GM21576 (cell line): ENCODE data around the gene CAVIN3.

ENCODE experiments used
- ATAC-seq: cut with Tn5 transposase; IDR thresholded peaks from one replicate; pipeline ENCODE4 v1.9.1; 2021; ENCODE audit warnings: mild to moderate bottlenecking, moderate library complexity; ENCODE audit not compliant: unreplicated experiment

The CAVIN3 gene, protein sequence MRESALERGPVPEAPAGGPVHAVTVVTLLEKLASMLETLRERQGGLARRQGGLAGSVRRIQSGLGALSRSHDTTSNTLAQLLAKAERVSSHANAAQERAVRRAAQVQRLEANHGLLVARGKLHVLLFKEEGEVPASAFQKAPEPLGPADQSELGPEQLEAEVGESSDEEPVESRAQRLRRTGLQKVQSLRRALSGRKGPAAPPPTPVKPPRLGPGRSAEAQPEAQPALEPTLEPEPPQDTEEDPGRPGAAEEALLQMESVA

DNA sequence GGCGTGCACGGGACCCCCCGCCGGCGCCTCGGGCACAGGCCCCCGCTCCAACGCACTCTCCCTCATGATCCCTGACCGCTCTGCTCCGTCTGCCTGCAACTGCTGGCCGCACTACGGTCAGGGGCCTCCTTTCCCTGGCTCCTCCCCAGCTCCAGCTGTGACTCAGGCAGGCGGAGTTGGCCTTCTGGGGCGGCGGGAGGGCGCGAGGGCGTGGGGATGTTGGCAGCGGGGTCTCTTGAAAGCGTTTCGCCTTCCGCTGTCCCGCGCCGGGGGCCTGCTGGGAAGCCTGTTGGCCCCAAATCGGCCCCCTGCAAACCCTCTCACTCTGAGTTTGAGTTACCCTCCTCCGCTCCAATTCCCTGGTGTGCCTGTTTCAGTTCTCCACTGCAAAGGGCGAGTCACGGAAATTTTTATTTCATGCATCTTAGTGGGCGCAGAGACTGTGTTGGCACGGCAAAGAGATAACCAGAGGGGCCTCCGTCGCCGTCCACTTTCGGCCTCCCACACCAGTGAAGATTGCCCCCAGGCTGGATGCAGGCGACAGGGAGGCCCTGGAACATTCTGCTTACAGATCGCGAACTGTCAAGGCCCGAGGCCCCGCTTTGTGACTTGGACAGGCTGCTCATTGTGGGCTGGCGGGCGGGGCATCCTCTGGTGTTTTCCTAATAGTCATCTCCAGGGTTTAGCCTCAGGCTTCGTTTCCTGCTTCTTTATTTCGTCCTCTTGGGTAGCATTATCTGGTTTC is at the start of gene CAVIN3:
TSS of gene CAVIN3 (minus strand) at position 91 of the 745 bp plus-strand sequence. CDS start at position 66, 25 bp downstream.
- peak; percentile 46 for ATAC-seq

DNA sequence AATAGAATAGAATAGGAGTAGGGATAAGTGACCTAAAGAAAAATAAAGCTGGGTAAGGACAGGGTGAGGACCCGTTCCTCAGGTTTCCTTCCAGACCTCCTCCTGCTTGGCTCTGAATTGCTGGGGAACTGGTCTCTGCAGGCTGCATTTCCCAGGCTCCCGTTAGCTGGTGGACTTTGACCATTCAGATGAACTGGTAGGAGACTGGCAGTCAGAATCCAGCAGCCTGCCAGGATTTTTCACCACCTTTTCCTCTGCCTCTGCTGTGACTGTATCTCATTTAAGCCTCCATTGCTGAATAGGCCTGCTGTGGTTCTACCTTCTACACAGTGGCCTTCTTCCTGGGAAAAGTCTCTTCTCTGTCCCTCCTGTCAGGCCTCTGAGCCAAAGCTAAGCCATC is 45.4 kb upstream of the CAVIN3 start:
- ATAC-seq: no peak

DNA sequence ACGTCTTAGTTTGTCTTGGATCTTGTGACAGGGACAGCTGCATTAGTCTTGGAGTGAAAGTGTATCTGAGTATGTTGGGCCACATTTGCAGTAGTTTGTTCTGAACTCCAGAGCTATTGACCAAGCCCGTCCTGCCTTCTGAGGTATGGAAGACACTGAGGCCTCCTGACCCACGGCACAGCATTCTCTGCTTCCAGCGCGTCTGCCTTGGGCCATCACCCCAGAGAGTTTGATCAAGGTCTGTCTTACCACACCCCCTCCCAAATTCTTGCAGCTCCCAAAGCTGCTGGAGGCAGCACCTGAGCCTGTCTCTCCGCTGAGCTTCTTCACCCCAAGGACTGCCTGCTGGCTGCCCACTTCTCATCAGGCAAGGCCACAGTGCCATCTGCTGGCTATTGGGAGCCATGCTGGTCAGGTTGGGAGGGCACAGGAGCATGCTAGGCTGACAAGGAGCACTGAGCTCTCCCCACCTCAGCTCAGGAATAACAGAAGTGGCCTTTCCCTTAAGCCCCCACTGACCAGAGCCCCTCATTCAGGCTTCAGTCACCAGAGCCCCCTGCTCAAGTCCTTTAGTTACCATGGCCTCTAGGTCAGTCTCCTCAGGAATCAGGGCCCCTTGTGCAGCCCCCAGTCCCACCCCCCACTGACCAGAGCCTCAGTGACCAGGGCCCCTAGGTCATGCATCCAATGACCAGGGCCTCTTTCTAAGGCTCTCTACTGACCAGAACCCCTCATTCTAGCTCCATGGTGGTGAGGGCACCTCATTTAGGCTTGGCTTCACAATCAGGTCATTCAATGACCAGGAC is 42.8 kb upstream of the CAVIN3 start:
- ATAC-seq: peak; percentile 91

DNA sequence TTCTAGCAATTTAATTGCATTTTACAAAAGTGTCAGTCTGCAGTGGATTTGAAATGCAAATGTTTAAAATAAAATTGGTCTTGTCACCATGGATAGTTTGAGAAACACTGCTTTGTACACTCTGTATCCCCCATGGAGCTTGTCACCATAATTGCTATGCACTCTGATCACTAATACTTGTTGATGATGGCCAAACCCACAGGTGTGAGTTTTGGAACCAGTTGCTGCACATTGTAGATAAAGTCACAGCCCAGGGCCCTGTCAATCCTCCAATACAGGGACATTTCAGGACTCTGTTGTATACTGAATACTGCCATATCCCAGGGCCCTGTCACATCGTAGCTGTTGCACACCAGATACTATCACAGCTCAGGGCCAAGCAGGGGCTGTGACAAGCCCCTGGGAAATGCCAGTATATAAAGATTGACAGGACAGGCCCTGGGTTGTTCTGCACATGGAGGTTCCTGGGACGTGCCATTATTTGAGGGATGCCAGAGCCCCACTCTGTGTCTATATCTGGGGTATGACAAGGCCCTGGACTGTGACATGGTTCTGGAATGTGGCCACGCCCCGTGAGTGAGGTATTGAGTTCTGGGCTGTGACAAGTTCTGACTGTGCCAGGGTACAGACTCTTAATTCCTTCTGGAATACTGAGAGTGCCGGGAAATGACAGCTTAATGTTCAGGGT is 42.0 kb upstream of the CAVIN3 start:
- ATAC-seq: no peak

DNA sequence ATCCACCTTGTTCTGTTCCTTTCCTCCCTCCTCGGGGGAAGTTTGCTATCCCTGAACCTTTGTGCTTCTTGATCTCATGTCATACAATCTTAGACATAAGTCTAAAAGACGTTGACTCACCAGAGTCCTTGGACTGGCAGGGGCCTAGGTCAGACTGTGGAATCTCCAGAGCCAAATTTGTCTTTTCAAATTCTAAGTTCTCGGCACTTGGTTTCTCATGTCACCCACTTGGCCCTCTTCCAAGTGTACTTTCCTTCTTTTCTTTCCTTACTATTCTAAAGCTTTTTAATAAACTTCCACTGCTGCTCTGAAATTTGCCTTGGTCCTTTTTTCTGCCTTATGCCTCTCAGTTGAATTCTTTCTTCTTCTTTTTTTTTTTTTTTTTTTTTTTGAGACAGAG is 39.9 kb upstream of the CAVIN3 start:
- ATAC-seq: no peak

DNA sequence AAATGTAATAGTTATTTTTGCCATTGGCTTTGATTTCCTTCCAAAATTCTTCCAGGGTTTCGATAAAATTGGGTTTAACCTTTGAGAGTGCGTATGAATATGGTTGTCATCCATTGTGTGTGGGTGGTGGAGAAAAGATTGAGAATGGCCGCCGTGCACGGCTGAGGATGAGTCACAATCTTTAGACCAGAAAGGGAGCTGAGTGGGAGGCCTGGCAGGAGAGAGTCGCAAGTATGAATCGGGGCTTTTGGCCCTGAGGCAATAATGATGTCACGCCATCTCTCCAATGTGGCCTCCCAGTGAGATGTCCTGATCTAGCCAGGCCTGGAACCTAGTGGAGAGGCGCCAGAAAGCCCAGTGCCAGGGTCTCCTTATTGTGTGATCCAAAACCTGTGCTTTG is 36.9 kb upstream of the CAVIN3 start:
- no peak for ATAC-seq

DNA sequence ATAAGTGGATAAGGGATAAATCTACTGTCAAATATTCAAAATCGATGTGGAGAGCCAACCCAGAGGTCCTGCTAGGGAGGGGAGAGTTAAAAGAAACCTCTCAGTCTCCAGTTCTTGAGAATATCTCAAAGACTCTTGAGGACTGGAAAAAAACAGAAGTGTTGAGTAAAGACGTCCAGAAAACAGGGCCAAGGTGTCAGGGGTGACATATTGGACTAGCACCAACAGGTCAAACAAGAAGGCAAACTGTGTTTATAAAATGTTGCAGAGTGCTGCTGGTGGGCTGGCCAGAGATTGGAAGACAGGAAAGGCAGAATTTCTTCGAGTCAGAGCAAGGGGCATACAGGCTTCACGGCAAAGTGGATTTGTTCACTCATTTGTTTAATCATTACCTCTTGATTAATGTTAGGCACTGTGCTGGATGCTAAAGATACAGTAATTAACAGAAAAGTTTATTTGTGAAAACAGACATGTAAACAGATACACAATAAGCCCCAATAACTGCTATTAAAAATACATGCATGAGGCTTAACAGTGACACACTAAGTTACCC is 36.3 kb upstream of the CAVIN3 start:
- ATAC-seq: no peak

DNA sequence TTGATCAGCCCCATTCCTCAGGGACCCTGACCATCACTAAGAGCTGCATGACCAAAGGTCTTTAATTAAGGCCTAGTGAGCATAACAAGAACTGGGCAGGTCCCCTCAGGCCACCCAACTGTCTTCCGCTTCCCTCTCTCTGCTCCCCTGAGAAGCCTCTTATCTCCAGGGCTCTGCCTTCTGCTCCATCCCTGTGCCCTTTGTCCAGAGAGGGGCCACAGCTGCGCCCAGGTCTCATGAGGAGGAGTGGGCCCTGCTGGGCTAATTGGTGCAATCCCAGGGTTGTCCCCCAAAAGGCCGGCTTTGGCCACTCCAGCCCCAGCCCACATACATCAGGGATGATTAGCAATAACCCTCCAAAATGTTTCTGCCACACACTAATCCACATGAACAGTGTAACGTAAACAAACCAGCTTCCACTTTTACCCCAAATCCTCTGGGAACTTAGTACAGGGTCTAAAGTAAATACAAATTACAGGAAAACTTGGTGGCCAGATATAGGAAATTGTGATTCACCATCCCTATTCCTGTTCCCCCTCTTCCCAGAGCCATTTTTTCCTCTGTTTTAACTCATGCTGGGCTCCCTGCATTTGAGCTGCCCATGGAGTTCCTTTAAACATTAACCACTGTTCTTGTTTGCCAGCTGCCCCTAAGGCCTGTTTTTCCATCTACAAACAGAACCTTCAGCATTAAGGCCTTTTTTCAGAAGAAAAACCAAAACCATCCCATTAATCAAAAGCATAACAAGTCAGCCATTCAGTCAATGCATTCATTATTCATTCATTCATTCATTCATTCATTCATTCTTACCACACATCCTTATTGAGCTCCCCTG is 34.6 kb upstream of the CAVIN3 start:
- ATAC-seq: no peak

DNA sequence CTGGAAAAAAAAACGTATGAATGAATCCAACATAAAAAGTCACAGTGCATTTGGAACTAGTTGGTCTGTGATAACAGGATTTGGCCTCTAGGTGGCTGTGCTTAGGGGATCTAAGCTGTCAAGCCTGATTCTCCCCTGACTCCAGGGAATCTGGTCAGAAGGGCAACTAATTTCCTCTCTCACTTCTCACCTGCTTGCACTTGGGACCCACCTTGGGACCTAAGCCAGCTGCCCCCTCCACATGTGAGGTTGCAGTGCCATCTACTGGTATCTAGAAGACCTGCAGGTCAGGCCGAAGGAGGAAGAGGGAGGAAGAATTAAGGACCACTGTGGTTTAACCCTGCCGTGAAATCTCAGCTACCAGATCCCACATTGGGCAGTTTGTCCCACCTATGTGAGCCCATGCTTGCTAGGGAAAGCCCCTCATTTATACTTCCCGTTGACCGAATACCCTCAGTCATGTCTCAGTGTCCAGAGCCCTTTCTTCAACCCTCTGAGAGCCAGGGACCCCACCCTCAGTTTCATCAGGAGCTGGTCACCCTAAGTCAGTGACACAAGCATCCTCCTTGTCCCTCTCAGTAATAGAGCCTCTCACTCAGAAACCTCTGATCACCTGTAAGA is 33.2 kb upstream of the CAVIN3 start:
- ATAC-seq: peak; percentile 83

DNA sequence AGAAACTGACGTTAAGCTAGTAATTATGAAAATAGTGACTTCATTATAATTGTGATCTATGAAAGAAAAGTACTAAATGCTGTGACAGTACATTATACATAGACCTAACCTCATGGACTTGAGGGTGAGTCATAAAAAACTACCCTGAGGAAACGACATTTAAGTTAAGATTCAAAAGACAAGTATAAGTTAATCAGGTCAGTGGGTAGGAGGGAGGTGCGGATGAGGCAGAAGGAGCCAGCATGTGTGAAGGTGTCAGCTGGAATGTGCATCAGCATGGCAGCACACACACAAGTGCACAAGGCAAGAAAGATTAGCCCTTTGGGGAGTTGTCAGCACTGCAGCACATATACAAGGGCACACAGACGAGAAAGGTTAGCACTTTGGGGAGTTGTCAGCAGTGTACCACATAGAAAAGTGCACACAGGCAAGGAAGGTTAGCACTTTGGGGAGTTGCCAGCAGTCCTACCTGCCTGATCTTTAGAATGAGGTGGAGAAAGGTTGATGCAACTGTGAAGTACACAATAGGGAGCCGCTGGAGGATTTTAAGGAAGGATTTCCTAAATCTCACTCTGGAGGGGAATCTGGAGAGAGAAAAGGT is 31.6 kb upstream of the CAVIN3 start:
- ATAC-seq: no peak

DNA sequence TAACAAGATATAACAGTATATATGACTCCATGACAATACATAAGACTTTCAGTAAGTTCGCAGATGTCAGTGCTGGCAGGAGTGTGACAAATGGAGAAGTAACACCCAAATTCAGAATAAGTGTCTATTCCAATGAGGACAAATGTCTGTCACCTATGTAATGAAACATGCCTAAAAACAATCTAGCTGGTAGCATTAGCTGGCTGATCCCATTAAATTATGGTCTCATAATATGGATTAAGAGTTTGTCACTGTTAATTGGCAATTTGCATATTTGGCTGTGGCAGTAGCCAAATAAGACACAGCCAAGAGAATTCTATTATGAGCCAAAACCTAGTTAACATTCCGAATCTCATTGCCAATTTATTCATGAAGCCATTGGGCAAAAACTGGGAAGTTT is 30.2 kb upstream of the CAVIN3 start:
- ATAC-seq: no peak

DNA sequence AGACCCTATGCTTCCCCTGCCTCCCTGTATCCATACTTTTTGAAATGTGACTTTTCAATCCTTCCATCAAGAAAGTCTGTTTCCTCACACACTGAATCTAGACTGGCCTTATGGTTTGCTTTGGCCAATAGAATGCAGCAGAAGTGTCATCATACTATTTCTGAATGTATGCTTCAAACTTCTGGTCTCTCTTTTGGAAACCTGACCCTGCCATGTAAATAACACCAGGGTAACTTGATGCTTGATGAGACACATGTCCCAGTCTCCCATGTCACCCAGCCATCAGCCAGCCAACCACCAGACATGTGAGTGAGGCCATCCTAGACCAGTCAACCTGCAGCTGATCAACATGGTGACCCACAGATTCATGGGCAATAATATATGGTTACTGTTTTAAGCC is 29.7 kb upstream of the CAVIN3 start:
- ATAC-seq: no peak

DNA sequence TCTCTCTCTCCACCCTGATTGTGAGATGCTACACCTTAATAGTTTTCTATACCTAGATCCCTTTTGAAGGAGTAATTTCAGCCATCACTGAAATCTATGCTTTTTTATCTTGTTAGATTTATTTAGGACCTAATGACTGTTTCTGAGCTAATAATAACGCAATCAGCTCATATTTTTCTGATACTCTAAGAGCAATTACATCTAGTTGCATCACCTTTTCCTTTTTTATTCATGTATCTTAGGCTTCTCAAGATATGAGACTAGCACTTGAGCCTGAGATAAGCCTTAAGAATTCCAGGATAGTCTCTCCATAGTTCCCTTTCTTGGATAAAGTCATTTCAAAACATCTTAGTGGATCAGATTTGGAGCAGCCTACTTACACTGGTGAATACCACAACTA is 25.1 kb upstream of the CAVIN3 start:
- no peak for ATAC-seq

DNA sequence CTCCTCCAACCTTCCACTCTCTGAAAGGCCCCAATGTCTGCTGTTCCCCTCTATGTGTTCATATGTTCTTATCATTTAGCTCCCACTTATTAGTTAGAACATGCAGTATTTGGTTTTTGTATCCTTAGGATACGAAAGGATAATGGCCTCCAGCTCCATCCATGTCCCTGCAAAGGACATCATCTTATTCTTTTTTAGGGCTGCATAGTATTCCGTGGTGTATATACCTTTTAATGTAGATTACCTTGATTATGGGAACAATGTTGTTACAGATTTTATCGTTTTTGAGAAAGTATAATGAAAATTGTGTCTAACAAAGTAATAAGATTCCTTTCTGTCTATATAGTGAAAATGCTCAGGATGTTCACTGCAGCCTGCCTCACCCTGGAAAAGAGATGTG is 16.0 kb upstream of the CAVIN3 start:
- no peak for ATAC-seq

DNA sequence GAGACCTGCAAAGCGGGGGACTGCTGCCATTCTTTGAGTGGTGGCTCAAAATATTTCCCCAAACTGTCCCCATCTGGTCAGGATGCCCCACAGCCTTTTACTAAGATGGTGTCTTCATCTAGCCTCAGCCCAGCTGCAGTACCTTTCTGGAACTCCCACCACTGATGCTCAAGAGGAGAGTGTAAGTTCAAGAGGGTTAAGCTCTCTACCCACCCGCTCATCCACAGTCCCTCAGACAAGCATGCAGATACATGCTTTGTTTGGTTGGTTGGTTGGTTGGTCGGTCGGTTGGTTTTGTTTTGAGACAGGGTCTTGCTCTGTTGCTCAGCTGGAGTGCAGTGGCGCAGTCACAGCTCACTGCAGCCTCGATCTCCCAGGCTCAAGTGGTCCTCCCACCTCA is 14.5 kb upstream of the CAVIN3 start:
- ATAC-seq: no peak

DNA sequence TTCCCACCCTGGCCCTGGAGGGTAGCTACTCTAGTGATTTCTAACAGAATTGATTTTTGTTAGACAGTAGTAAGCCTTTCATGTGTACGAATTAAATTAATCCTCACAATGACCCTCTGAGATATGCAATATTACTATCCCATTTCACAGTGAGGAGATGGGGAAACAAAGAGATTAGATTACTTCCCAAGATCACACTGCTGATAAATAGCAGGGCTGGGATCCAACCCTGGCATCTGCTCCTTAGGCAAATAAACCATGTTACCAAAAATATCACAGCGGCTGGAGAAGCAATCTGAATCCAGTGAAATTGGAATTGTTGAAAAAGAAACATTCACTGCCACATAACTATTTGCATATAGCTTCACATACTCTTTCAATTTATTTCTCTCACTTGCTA is 12.8 kb upstream of the CAVIN3 start:
- ATAC-seq: no peak

DNA sequence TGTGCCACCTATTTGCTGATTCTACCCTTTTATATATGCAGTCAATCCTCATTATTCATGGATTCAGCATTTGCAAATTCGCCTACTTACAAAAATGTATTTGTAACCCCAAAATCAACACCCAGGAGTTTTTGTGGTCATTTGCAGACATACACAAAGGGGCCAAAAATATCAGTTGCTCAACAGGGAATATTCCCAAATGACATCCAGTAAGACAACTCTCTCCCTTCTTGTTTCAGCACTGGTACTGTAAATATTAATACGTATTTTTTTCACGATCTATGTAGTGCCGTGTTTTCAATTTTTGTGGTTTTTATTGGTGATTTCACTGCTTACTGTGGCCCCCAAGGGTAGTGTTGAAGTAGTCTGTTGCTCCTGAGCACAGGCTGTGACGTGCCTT is 11.8 kb upstream of the CAVIN3 start:
- ATAC-seq: no peak

DNA sequence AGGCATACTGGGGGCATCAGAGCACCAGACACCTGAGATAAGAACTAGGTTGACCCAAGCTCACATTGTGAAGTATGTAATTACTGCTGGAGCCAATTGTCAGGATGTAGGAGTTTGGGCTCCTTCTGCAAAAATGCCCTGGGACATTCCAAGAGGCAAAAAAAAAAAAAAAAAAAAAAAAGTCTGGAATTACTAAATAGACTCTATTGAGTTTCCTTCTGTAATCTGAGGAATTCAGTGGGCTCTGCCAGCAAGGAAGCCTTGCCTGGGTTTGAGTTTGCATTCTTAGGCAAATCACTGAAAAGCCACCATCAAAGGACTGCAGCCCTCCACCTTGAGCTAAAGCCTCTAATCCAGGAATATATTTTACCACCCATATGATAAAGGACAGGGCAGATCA is 8.0 kb upstream of the CAVIN3 start:
- no peak for ATAC-seq

DNA sequence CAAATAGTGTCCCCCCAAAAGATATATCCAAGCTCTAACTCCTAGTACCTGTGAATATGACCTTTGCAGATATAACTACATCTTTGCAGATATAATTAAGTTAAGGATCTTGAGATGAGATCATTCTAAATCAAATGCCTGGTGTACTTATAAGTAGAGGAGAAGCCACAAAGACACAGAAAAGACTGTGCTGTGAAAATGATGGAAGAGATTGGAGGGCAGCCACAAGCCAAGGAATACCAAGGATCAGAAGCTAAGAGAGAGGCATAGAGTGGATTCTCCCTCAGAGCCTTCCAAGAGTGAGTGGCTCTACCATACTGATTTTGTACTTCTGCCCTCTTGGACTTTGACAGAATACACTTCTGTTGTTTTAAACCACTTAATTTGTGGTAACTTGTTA is 7.5 kb upstream of the CAVIN3 start:
- ATAC-seq: no peak
